ENCODE results near the gene ATRX.

The ATRX gene

DNA sequence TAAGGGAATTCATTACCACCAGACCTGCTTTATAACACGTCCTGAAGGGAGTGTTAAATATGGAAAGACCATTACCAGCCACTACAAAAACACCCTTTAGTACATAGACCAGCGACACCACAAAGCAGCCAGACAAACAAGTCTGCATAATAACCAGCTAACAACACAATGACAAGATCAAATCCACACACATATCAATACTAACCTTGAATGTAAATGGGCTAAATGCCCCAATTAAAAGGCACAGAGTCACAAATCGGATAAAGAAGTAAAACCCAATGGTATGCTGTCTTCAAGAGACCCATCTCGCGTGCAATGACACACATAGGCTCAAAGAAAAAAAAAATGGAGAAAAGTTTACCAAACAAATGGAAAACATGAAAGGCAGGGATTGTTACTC is 302.0 kb downstream of the ATRX start:
- Histone ChIP-seq H3K27ac (ENCODE audit: low read depth, low read length, poor library complexity, severe bottlenecking) (no peak overlapping the region), H3K27me3 (ENCODE audit: insufficient read depth, low read length) (no peaks in the 10 kb centered on the region), H3K4me1 (ENCODE audit: insufficient read depth, low read length, severe bottlenecking) (no peaks in the 10 kb centered on the region), H2AFZ (ENCODE audit: low read length) (no peak overlapping the region), H3K9me3 (ENCODE audit: low read length) (no peaks in the 10 kb centered on the region), H4K20me1 (ENCODE audit: insufficient read depth, low read length) (no peaks in the 10 kb centered on the region), H3K36me3 (ENCODE audit: insufficient read depth, low read length) (no peaks in the 10 kb centered on the region), H3K79me2 (ENCODE audit: insufficient read depth, low read length) (no peaks in the 10 kb centered on the region), H3K4me2 (ENCODE audit: low read length) (no peak overlapping the region), H3F3A (ENCODE audit: insufficient read depth, low read length) (no peaks in the 10 kb centered on the region), H3K9me2 (ENCODE audit: low read depth, low read length) (no peaks in the 10 kb centered on the region), H3K4me3 (ENCODE audit: low read depth, low read length, poor library complexity, severe bottlenecking) (no peak overlapping the region), H3K9ac (ENCODE audit: low read length) (no peak overlapping the region)
- no peak for TF ChIP-seq EZH2 (IDR thresholded peaks at IDR 0.05; ENCODE audit: borderline replicate concordance, low read length)
- TF ChIP-seq, protein P1, sequence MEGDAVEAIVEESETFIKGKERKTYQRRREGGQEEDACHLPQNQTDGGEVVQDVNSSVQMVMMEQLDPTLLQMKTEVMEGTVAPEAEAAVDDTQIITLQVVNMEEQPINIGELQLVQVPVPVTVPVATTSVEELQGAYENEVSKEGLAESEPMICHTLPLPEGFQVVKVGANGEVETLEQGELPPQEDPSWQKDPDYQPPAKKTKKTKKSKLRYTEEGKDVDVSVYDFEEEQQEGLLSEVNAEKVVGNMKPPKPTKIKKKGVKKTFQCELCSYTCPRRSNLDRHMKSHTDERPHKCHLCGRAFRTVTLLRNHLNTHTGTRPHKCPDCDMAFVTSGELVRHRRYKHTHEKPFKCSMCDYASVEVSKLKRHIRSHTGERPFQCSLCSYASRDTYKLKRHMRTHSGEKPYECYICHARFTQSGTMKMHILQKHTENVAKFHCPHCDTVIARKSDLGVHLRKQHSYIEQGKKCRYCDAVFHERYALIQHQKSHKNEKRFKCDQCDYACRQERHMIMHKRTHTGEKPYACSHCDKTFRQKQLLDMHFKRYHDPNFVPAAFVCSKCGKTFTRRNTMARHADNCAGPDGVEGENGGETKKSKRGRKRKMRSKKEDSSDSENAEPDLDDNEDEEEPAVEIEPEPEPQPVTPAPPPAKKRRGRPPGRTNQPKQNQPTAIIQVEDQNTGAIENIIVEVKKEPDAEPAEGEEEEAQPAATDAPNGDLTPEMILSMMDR (IDR thresholded peaks at IDR 0.05; ENCODE audit: low read length), result no peak

DNA sequence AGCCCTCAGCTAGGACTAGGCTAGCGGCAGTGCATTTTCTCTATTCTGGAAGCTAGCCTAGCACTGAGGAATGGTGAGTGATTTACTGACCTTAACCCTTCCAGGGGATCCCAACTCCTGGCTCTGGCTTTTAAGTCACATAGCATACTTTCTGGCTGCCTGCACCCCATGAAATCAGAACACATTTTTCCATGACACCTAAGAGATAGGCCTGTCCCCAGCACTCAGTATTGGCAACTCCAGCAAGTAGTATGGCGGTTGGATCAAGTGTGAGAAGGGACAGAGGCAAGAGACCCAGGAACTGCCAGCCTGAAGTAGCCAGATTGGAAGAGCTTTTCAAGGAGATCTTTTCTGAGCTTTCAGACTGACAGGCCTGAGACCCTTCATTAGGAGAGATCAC is 330.6 kb downstream of the ATRX start:
- Histone ChIP-seq H3K9me3 (ENCODE audit: low read length) (no peaks in the 10 kb centered on the region), H3K79me2 (ENCODE audit: insufficient read depth, low read length) (no peaks in the 10 kb centered on the region), H3K27me3 (ENCODE audit: insufficient read depth, low read length) (no peaks in the 10 kb centered on the region), H3K4me3 (ENCODE audit: low read depth, low read length, poor library complexity, severe bottlenecking) (no peak overlapping the region), H3K27ac (ENCODE audit: low read depth, low read length, poor library complexity, severe bottlenecking) (no peak overlapping the region), H2AFZ (ENCODE audit: low read length) (no peak overlapping the region), H3K4me2 (ENCODE audit: low read length) (no peak overlapping the region), H3K9ac (ENCODE audit: low read length) (no peak overlapping the region), H3K4me1 (ENCODE audit: insufficient read depth, low read length, severe bottlenecking) (no peaks in the 10 kb centered on the region), H3F3A (ENCODE audit: insufficient read depth, low read length) (no peaks in the 10 kb centered on the region), H4K20me1 (ENCODE audit: insufficient read depth, low read length) (no peaks in the 10 kb centered on the region), H3K9me2 (ENCODE audit: low read depth, low read length) (no peaks in the 10 kb centered on the region), H3K36me3 (ENCODE audit: insufficient read depth, low read length) (no peaks in the 10 kb centered on the region)
- TF ChIP-seq EZH2 (IDR thresholded peaks at IDR 0.05; ENCODE audit: borderline replicate concordance, low read length), result no peak
- TF ChIP-seq, protein P1 (IDR thresholded peaks at IDR 0.05; ENCODE audit: low read length), result no peak

Measured in OCI-LY1 (cell line).